Measurements from ENCODE around the gene ANKRD55.

ANKRD55 gene

DNA sequence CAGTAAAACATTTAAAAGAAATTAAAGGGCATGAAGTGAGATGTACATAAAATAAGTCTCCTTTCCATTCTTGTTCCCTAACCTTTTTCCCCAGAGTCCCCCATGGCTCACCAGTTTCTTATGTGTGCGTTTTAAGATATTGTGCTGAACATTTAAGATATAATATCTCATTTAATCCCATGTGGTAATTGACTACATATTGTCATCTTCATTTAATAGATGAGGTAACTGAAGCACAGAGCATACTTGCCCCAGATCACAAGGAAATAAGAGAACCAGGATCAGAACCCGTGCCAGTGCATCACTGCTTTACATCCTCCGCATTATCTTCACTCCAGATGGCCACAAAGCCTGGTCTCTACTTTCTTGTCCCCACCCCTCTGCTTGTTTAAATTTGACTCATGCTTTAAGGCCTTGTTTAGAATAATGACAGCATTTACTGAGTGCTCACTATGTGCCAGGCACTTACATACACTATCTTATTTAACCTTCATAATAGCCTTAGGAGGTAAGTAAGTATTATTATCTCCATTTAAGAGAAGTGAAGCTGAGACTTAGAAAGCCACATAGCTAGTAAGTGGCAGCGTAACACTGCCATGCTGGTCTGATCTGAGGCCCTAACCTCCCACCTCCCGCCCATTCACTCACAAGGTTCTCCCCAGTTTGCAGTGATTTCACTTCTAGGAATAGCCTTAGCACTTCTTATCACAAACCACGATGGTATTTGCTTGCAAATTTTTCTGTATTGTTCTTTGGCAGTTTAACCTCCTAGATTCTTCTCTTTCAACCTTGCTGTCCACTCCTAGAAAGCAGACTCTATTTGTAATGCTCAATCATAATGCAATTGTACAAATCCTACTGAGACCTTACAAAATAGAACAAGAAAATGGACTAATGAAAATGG is 160.0 kb downstream of the ANKRD55 start:
- no peak for DNase-seq

GRCh38 chr5:56071470-56071869 is 161.7 kb downstream of the ANKRD55 start:
- DNase-seq = no peak

GRCh38 chr5:56070851-56071465 is 162.2 kb downstream of the ANKRD55 start:
- peak; percentile 28 for DNase-seq

- no peak for DNase-seq
Observed at GRCh38 chr5:56069652-56070226, 163.4 kb downstream of the ANKRD55 start.

GRCh38 chr5:56066931-56067450 is 166.1 kb downstream of the ANKRD55 start:
- DNase-seq = no peak

- DNase-seq = no peak
Observed at GRCh38 chr5:56064984-56065383, 168.1 kb downstream of the ANKRD55 start.

GRCh38 chr5:56060276-56061110 is 172.6 kb downstream of the ANKRD55 start:
- DNase-seq = no peak

DNA sequence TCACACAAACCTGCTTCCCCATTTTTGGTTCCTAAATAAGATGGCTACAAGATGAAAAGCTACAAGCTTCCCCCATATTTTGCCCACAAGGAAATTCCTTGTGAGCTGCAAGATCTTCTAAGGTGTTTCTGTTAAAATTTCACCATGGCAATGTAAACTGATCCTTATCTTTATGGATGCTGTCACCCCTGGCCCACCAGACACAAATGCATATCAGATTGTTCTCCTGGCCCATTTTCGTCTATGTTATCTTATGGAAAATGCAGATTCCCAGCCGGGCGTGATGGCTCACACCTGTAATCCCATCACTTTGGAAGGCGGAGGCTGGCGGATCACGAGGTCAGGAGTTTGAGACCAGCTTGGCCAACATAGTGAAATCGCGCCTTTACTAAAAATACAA is 173.3 kb downstream of the ANKRD55 start:
- no peak for DNase-seq

GRCh38 chr5:56056875-56057274 is 176.3 kb downstream of the ANKRD55 start:
- DNase-seq = no peak

DNA sequence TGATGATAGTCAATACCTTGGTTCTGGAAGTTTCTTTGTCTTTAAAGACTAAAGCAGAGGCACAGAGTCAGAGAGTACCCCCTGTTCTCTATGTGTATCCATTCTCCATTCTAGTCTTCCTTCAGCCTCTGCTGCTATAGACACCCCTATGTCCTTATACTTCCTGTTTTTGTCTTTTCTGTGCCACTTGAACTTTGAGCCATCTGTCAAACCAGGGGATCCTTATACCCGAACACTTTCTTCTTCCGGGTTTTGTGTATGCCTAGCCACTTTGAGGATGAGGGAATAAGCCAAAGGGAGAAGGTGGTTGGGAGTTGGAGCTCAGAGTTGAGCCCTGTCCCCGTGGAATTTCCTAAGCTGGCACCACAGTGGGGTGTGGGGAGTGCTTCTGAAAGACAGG is 177.3 kb downstream of the ANKRD55 start:
- DNase-seq = no peak

GRCh38 chr5:56055287-56055686 is 177.8 kb downstream of the ANKRD55 start:
- peak; percentile 44 for DNase-seq

DNA sequence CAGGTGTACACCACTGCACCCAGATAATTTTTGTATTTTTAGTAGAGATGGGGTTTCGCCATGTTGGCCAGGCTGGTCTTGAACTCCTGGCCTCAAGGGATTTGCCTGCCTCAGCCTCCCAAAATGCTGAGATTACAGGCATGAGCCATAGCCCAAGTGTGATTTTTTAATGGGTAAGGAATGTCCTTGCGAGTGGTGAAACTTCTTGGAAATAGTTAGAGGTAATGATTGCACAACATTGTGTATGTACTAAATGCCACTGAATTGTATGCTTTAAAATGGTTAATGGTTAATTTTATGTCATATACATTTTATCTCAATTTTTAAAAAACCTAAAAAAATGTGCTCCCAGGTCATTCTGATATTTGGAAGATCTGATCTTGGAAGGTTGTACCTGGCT is 178.5 kb downstream of the ANKRD55 start:
- peak; percentile 74 for DNase-seq

DNA sequence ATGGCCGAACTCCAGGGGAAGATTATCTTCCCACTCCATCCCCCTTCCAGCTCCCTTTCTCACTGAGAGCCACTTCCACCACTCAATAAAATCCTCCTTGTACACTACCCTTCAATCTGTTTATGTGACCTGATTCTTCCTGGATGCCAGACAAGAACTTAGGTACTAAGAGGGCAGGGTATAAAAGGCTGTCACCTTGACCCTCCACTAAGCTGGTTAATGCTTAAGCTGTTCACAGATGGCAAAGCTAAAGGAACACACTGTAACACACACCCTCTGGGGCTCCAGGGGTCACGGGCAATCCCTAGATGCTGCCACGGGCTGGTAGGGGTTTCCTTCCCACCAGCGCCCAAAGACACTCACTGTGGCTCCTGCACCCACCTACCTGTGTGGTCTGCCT is 179.8 kb downstream of the ANKRD55 start:
- DNase-seq = no peak

DNA sequence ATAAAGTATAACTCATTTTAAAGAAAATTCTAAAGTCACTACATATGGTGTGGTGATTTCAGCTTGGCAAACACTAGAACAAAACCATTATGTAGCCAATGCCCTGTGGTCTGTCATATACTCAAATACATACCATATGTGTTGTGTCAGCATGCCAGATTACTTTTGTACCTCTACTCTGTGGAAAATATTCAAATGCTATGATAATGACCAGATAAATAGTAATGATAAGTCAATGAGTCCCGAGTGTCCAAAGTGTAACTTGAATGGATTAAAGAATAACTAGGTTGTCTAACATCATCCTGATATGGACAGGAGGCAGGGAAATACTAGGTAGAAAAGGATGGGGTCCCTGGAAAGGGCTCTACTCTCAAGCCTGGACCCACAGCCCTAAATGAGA is 180.4 kb downstream of the ANKRD55 start:
- peak; percentile 31 for DNase-seq

- no peak for DNase-seq
Observed at GRCh38 chr5:56050551-56051255, 182.4 kb downstream of the ANKRD55 start.

Data from fibroblast of skin of right quadriceps (primary cell).